WERI-Rb-1 (cell line): ENCODE results near the gene TENM4.

Source experiments
- DNase-seq: peaks from one replicate; pipeline ENCODE4 v3.0.0-alpha.2; 2020
- H3K27ac ChIP-seq: fragments of 250-450 bp; sonication (Bioruptor Pico); 2 replicates; pipeline ENCODE4 v1.5.1; 2020; ENCODE audit warnings: mild to moderate bottlenecking, moderate library complexity
- H3K27me3 ChIP-seq: fragments of 250-450 bp; sonication (Bioruptor Pico); 2 replicates; pipeline ENCODE4 v1.5.1; 2021; ENCODE audit warnings: mild to moderate bottlenecking, low read depth, moderate library complexity; ENCODE audit not compliant: insufficient read depth, severe bottlenecking
- H3K36me3 ChIP-seq: fragments of 250-450 bp; sonication (Bioruptor Pico); 2 replicates; pipeline ENCODE4 v1.5.1; 2020; ENCODE audit warnings: mild to moderate bottlenecking, moderate library complexity
- H3K4me3 ChIP-seq: 2 replicates; pipeline ENCODE4 v1.5.1; 2011; ENCODE audit warnings: low read depth, mild to moderate bottlenecking, control low read depth, low read length
- H3K9me3 ChIP-seq: fragments of 250-450 bp; sonication (Bioruptor Pico); 2 replicates; pipeline ENCODE4 v1.5.1; 2021; ENCODE audit warnings: mild to moderate bottlenecking, moderate library complexity; ENCODE audit not compliant: severe bottlenecking
- CTCF ChIP-seq: IDR thresholded peaks from 2 replicates; pipeline ENCODE4 v1.5.1; 2011; ENCODE audit warnings: low read depth, mild to moderate bottlenecking, control low read depth, inconsistent platforms, low read length

TENM4 gene

GRCh38 chr11:78857688-78858087, 583.1 kb downstream of the TENM4 start:
- Histone ChIP-seq H3K4me3 (no peak overlapping the region), H3K9me3 (no peaks in the 10 kb centered on the region), H3K36me3 (no peaks in the 10 kb centered on the region), H3K27me3 (no peaks in the 10 kb centered on the region), H3K27ac (no peak overlapping the region)
- no peak for DNase-seq
- TF ChIP-seq CTCF, result no peak

- TF ChIP-seq CTCF, result no peak
- Histone ChIP-seq H3K9me3 (no peaks in the 10 kb centered on the region), H3K27me3 (no peaks in the 10 kb centered on the region), H3K36me3 (no peaks in the 10 kb centered on the region), H3K4me3 (no peak overlapping the region), H3K27ac (no peak overlapping the region)
- no peak for DNase-seq
These were observed 584.6 kb downstream of the TENM4 start for GRCh38 chr11:78856211-78856610.

DNA sequence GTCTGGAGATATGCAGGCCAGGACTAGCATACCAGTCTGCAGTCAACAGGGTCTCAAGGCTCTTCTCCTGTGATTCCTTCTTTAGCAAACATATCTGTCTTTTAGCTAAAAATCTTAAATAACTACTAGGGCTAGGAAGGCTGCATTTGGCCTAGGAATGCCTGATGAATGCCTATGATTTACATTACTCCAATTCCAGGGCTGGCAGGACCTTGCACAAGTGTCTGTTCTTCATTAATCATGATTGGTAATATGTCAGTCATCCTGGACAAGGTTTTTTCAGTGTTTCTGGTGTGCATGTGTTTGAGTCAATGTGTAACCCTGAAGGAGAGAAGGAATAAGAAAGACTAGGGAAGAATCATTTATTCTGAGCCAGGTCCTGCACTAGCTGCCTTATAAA, 585.7 kb downstream of the TENM4 start:
- Histone ChIP-seq H3K27me3 (no peaks in the 10 kb centered on the region), H3K9me3 (no peaks in the 10 kb centered on the region), H3K4me3 (no peak overlapping the region), H3K27ac (no peak overlapping the region), H3K36me3 (no peaks in the 10 kb centered on the region)
- DNase-seq, result no peak
- no peak for TF ChIP-seq CTCF

DNA sequence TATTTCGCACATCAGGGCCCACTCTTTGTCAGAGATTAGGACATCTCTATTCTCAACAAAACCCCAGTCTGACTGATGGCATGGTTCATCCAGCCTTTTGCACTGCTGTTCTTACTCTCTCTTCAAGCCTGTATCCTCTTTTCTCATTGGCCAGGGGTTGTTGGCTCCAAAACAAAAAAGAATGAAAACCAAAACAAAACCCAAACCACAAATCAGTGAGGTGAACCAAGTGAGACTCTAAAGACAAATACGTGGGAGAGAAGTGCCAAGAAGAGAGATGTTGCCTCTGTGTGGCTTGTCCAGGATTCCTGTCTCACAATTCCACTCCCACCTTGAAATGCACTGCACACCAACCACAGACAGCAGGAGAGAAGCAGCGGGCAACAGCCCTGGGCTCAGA, 587.3 kb downstream of the TENM4 start:
- no peak for DNase-seq
- Histone ChIP-seq H3K27me3 (no peaks in the 10 kb centered on the region), H3K27ac (no peak overlapping the region), H3K36me3 (no peaks in the 10 kb centered on the region), H3K4me3 (no peak overlapping the region), H3K9me3 (no peaks in the 10 kb centered on the region)
- TF ChIP-seq CTCF, result no peak

GRCh38 chr11:78851878-78852586, 588.8 kb downstream of the TENM4 start:
- Histone ChIP-seq H3K36me3 (no peaks in the 10 kb centered on the region), H3K27ac (no peak overlapping the region), H3K27me3 (no peaks in the 10 kb centered on the region), H3K9me3 (no peaks in the 10 kb centered on the region), H3K4me3 (no peak overlapping the region)
- DNase-seq, result no peak
- no peak for TF ChIP-seq CTCF

DNA sequence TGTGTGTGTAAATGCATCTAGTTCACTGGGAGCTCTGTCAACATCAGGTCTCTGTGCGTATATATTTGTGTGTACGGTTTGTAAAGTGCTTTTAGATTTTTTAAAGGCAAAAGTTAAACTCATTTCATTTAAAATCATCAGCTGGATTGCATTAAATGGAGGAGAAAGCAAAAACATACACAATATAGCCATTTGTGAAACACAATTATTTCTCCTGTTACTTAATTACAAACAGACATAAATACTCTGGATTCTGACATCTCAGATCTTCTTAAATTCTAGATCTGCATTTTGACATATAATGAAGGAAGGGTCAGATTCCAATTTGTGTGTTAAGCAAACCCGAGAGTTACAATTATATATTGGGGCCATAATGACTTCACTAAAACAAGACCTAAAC, 590.8 kb downstream of the TENM4 start:
- H3K9me3 ChIP-seq, result no peaks in the 10 kb centered on the region
- no peak for TF ChIP-seq CTCF
- no peak overlapping the region for H3K27ac ChIP-seq
- no peak for DNase-seq
- no peaks in the 10 kb centered on the region for H3K27me3 ChIP-seq
- no peak overlapping the region for H3K4me3 ChIP-seq
- no peaks in the 10 kb centered on the region for H3K36me3 ChIP-seq
